LNCAP (cell line): ENCODE measurements around the gene IL10RA.

Experiments used
- CTCF ChIP-seq: fragments of 450-650 bp; IDR thresholded peaks from 2 replicates; pipeline ENCODE4 v1.5.1; 2017; ENCODE audit warnings: mild to moderate bottlenecking

The IL10RA gene

GRCh38 chr11:117946156-117946841 is 39.9 kb upstream of the IL10RA start:
- no peak for TF ChIP-seq CTCF

GRCh38 chr11:117946842-117947526 is 39.2 kb upstream of the IL10RA start:
- TF ChIP-seq CTCF, result peak; percentile 88

- no peak for TF ChIP-seq CTCF
These were observed 37.1 kb upstream of the IL10RA start for GRCh38 chr11:117949062-117949461.

GRCh38 chr11:117950301-117950700 is 35.9 kb upstream of the IL10RA start:
- TF ChIP-seq CTCF, result peak; percentile 29; the same call in 1 of the 2 replicates

GRCh38 chr11:117950993-117951961 is 34.9 kb upstream of the IL10RA start:
- TF ChIP-seq CTCF, result no peak

GRCh38 chr11:117953024-117953671 is 33.0 kb upstream of the IL10RA start:
- TF ChIP-seq CTCF, result no peak

- no peak for TF ChIP-seq CTCF
These were observed 27.2 kb upstream of the IL10RA start for GRCh38 chr11:117958949-117959348.
